Endodermal cell (in vitro differentiated cells): ENCODE data around the gene ZBTB17. TPM values are rescaled to one million over a fixed set of nuclear protein-coding genes. Genes with fewer than 3 reads are reported as not detected.
"Not testable (repeated sequence)": the region's sequence is repeated elsewhere in the genome, so short reads cannot be mapped to it uniquely, and the experiment has no call there.

Source experiments
- DNase-seq: peaks from one replicate; pipeline ENCODE4 v3.0.0-alpha.2; 2017
- H3K27ac ChIP-seq: 2 replicates; pipeline ENCODE4 v1.5.1; 2013; ENCODE audit warnings: mild to moderate bottlenecking, low read depth, low read length, moderate library complexity
- H3K27me3 ChIP-seq: 2 replicates; pipeline ENCODE4 v1.6.1; 2013; ENCODE audit warnings: mild to moderate bottlenecking, low read length, moderate library complexity; ENCODE audit not compliant: insufficient read depth, control insufficient read depth, poor library complexity, severe bottlenecking
- H3K36me3 ChIP-seq: 2 replicates; pipeline ENCODE4 v1.7.0; 2013; ENCODE audit warnings: mild to moderate bottlenecking, low read length, moderate library complexity; ENCODE audit not compliant: control insufficient read depth, insufficient read depth
- H3K4me1 ChIP-seq: one replicate; pipeline ENCODE4 v1.7.0; 2013; ENCODE audit warnings: low read length; ENCODE audit not compliant: control insufficient read depth, insufficient read depth
- H3K4me3 ChIP-seq: 2 replicates; pipeline ENCODE4 v1.5.1; 2013; ENCODE audit warnings: mild to moderate bottlenecking, low read length, moderate library complexity
- H3K9ac ChIP-seq: 2 replicates; pipeline ENCODE4 v1.6.1; 2013; ENCODE audit warnings: mild to moderate bottlenecking, low read length, moderate library complexity; ENCODE audit not compliant: poor library complexity, severe bottlenecking; ENCODE audit errors: extremely low read depth
- H3K9me3 ChIP-seq: 2 replicates; pipeline ENCODE4 v1.6.1; 2013; ENCODE audit warnings: mild to moderate bottlenecking, low read length, moderate library complexity; ENCODE audit not compliant: control insufficient read depth
- H3K27ac Mint-ChIP-seq: 2 replicates; pipeline ENCODE4 v1.8.0; 2020; ENCODE audit warnings: mixed read lengths
- H3K27me3 Mint-ChIP-seq: 2 replicates; pipeline ENCODE4 v1.8.0; 2021; ENCODE audit warnings: mild to moderate bottlenecking, mixed read lengths; ENCODE audit not compliant: insufficient read depth
- H3K36me3 Mint-ChIP-seq: 2 replicates; pipeline ENCODE4 v1.8.0; 2020; ENCODE audit warnings: low read depth, mixed read lengths
- H3K4me1 Mint-ChIP-seq: 2 replicates; pipeline ENCODE4 v1.8.0; 2020; ENCODE audit warnings: mixed read lengths
- H3K4me3 Mint-ChIP-seq: 2 replicates; pipeline ENCODE4 v1.8.0; 2020; ENCODE audit warnings: mild to moderate bottlenecking, moderate library complexity, mixed read lengths
- H3K9me3 Mint-ChIP-seq: 2 replicates; pipeline ENCODE4 v1.8.0; 2020; ENCODE audit warnings: mild to moderate bottlenecking, mixed read lengths
- CTCF ChIP-seq: fragments of 200-600 bp; sonication (generic); conservative IDR thresholded peaks from 2 replicates; pipeline ENCODE4 v1.5.0; 2021; ENCODE audit warnings: antibody characterized with exemption, mild to moderate bottlenecking
- WGBS, 2 experiments: methylation state at CpG; one replicate each; pipeline versions ENCODE4 v1.1.5 to v1.1.7; 2013; ENCODE audit warnings: missing lambda C conversion rate in 2 of 2, mixed read lengths in 1 of 2; ENCODE audit not compliant: insufficient coverage in 1 of 2, insufficient read length in 1 of 2; 5-methylcytosine and 5-hydroxymethylcytosine counted together
- total RNA-seq, 2 donors: library from RNA; stranded (reverse); fragmentation: NEBNext Ultra II Directional in 1 of 2; extraction: Animal tissue kit (Norgen Biotek cat#: 25700) in 1 of 2; gene quantifications; 2 replicates in 1 of 2; 3 replicates in 1 of 2; pipeline ENCODE4 v1.2.1, GENCODE V29; 2021

Gene ZBTB17
- total RNA-seq, 2 donors from 2014 or later: 28.0 to 31.7 TPM

- Mint-ChIP-seq H3K9me3 (no peaks in the 10 kb centered on the region), H3K4me1 (peaks cover 9% of the 10 kb centered on the region), H3K36me3 (no peaks in the 10 kb centered on the region), H3K4me3 (no peak within 1 kb of the TSS), H3K27me3 (peaks cover 52% of the 10 kb centered on the region), H3K27ac (no peak within 1 kb of the TSS)
- WGBS, 2 experiments: 80 to 83% methylated on average over 6 of the region's 6 CpGs
- H3K36me3 ChIP-seq: no peaks in the 10 kb centered on the region
- TF ChIP-seq CTCF: no peak
- no peaks in the 10 kb centered on the region for H3K27me3 ChIP-seq
- H3K27ac ChIP-seq: no peak within 1 kb of the TSS
- no peaks in the 10 kb centered on the region for H3K9me3 ChIP-seq
- no peak for DNase-seq
- H3K4me1 ChIP-seq: peaks cover 5% of the 10 kb centered on the region
- no peak within 1 kb of the TSS for H3K4me3 ChIP-seq
- no peak within 1 kb of the TSS for H3K9ac ChIP-seq
These were observed 45.8 kb upstream of the ZBTB17 start, which contains the start of gene CLCNKA for GRCh38 chr1:16021681-16022080. TSS of gene CLCNKA (plus strand) at chr1:16022036. CDS start at chr1:16022620, 584 bp downstream.

GRCh38 chr1:16020878-16021277, 45.0 kb upstream of the ZBTB17 start:
- H3K27ac Mint-ChIP-seq, H3K9me3 Mint-ChIP-seq: not testable (repeated sequence)

GRCh38 chr1:16020325-16020724, 44.4 kb upstream of the ZBTB17 start:
- 92% methylated on average over 6 of the region's 6 CpGs; no CpG with 5 or more reads in 1 of the 2 experiments for WGBS, 2 experiments
- Mint-ChIP-seq H3K4me1 (peaks cover 9% of the 10 kb centered on the region), H3K27me3 (peaks cover 48% of the 10 kb centered on the region), H3K27ac (no peak overlapping the region), H3K9me3 (no peaks in the 10 kb centered on the region), H3K36me3 (no peaks in the 10 kb centered on the region), H3K4me3 (no peak overlapping the region)
- TF ChIP-seq CTCF: no peak
- H3K4me1 ChIP-seq: peaks cover 5% of the 10 kb centered on the region
- H3K36me3 ChIP-seq: no peaks in the 10 kb centered on the region
- H3K27me3 ChIP-seq: no peaks in the 10 kb centered on the region
- no peak overlapping the region for H3K27ac ChIP-seq
- no peak overlapping the region for H3K4me3 ChIP-seq
- H3K9ac ChIP-seq: no peak overlapping the region
- no peak for DNase-seq
- no peaks in the 10 kb centered on the region for H3K9me3 ChIP-seq

More at GRCh38 chr1:16020878-16021277, 45.0 kb upstream of the ZBTB17 start:
- not testable (repeated sequence) for H3K27ac ChIP-seq, H3K4me3 Mint-ChIP-seq, H3K36me3 Mint-ChIP-seq, H3K9me3 ChIP-seq, DNase-seq, H3K4me3 ChIP-seq, H3K9ac ChIP-seq, H3K4me1 ChIP-seq, H3K4me1 Mint-ChIP-seq, H3K36me3 ChIP-seq, H3K27me3 ChIP-seq
- WGBS, 2 experiments: 91 to 100% methylated on average over 1 to 9 of the region's 9 CpGs
- H3K27me3 Mint-ChIP-seq: peaks cover 51% of the 10 kb centered on the region
